KOPT-K1 (cell line): ENCODE results near the gene PAGE2B.
"Not testable (repeated sequence)": the region's sequence is repeated elsewhere in the genome, so short reads cannot be mapped to it uniquely, and the experiment has no call there.

ENCODE experiments used
- H3K27ac ChIP-seq: fragments of 200-600 bp; sonication (generic); 2 replicates; pipeline ENCODE4 v1.5.1; 2016; ENCODE audit warnings: antibody characterized with exemption, mild to moderate bottlenecking, low read depth, low read length; ENCODE audit not compliant: poor library complexity, severe bottlenecking
- H3K36me3 ChIP-seq: fragments of 200-600 bp; sonication (generic); 2 replicates; pipeline ENCODE4 v1.5.1; 2017; ENCODE audit warnings: antibody characterized with exemption, mild to moderate bottlenecking, low read length, moderate library complexity; ENCODE audit not compliant: insufficient read depth
- H3K9me3 ChIP-seq: fragments of 200-600 bp; sonication (generic); 2 replicates; pipeline ENCODE4 v1.5.1; 2017; ENCODE audit warnings: antibody characterized with exemption, low read length, mild to moderate bottlenecking; ENCODE audit not compliant: insufficient read depth, poor library complexity, severe bottlenecking

Gene PAGE2B

GRCh38 chrX:55074851-55075467 lies at the start of gene PAGE2B:
TSS of gene PAGE2B (plus strand) at chrX:55075030. CDS start at chrX:55076042, 1,012 bp downstream.
- H3K9me3 ChIP-seq = no peaks in the 10 kb centered on the region
- no peak within 1 kb of the TSS for H3K27ac ChIP-seq
- no peaks in the 10 kb centered on the region for H3K36me3 ChIP-seq

- no peak overlapping the region for H3K27ac ChIP-seq
- no peaks in the 10 kb centered on the region for H3K9me3 ChIP-seq
- H3K36me3 ChIP-seq = no peaks in the 10 kb centered on the region
Observed at GRCh38 chrX:55026143-55026542, 48.7 kb upstream of the PAGE2B start.

- H3K9me3 ChIP-seq = no peaks in the 10 kb centered on the region
- H3K36me3 ChIP-seq = no peaks in the 10 kb centered on the region
- H3K27ac ChIP-seq = no peak overlapping the region
Observed at GRCh38 chrX:55026840-55027239, 48.0 kb upstream of the PAGE2B start.

- no peaks in the 10 kb centered on the region for H3K36me3 ChIP-seq
- H3K9me3 ChIP-seq = no peaks in the 10 kb centered on the region
- no peak overlapping the region for H3K27ac ChIP-seq
Observed at GRCh38 chrX:55028040-55028439, 46.8 kb upstream of the PAGE2B start.

GRCh38 chrX:55028611-55029010 lies 46.2 kb upstream of the PAGE2B start:
- H3K36me3 ChIP-seq = no peaks in the 10 kb centered on the region
- no peak overlapping the region for H3K27ac ChIP-seq
- no peaks in the 10 kb centered on the region for H3K9me3 ChIP-seq

- H3K27ac ChIP-seq = no peak overlapping the region
- H3K9me3 ChIP-seq = no peaks in the 10 kb centered on the region
- no peaks in the 10 kb centered on the region for H3K36me3 ChIP-seq
Observed at GRCh38 chrX:55029291-55029690, 45.5 kb upstream of the PAGE2B start.

- H3K36me3 ChIP-seq = no peaks in the 10 kb centered on the region
- H3K9me3 ChIP-seq = no peaks in the 10 kb centered on the region
- no peak within 1 kb of the TSS for H3K27ac ChIP-seq
Observed at GRCh38 chrX:55030271-55031205, 44.3 kb upstream of the PAGE2B start, which contains the start of gene ALAS2. TSS of gene ALAS2 (minus strand) at chrX:55030977. CDS start at chrX:55026000, 4,977 bp downstream.

GRCh38 chrX:55033429-55033828 lies 41.4 kb upstream of the PAGE2B start:
- Histone ChIP-seq H3K9me3 (no peaks in the 10 kb centered on the region), H3K36me3 (no peaks in the 10 kb centered on the region), H3K27ac (no peak overlapping the region)

GRCh38 chrX:55039471-55039870 lies 35.4 kb upstream of the PAGE2B start:
- no peaks in the 10 kb centered on the region for H3K36me3 ChIP-seq
- H3K27ac ChIP-seq = no peak overlapping the region
- H3K9me3 ChIP-seq = no peaks in the 10 kb centered on the region

GRCh38 chrX:55041514-55041913 lies 33.3 kb upstream of the PAGE2B start:
- no peaks in the 10 kb centered on the region for H3K9me3 ChIP-seq
- no peaks in the 10 kb centered on the region for H3K36me3 ChIP-seq
- H3K27ac ChIP-seq = no peak overlapping the region

- not testable (repeated sequence) for H3K27ac ChIP-seq, H3K9me3 ChIP-seq, H3K36me3 ChIP-seq
Observed at GRCh38 chrX:55050599-55050998, 24.2 kb upstream of the PAGE2B start.

GRCh38 chrX:55056820-55057674 lies 17.8 kb upstream of the PAGE2B start:
- Histone ChIP-seq H3K9me3 (no peaks in the 10 kb centered on the region), H3K36me3 (no peaks in the 10 kb centered on the region), H3K27ac (no peak overlapping the region)

- Histone ChIP-seq H3K27ac (no peak overlapping the region), H3K36me3 (no peaks in the 10 kb centered on the region), H3K9me3 (no peaks in the 10 kb centered on the region)
Observed at GRCh38 chrX:55057675-55058249, 17.1 kb upstream of the PAGE2B start.

- H3K9me3 ChIP-seq, H3K36me3 ChIP-seq, H3K27ac ChIP-seq: not testable (repeated sequence)
Observed at GRCh38 chrX:55067180-55067579, 7.7 kb upstream of the PAGE2B start.

GRCh38 chrX:55072286-55072685 lies 2.5 kb upstream of the PAGE2B start:
- Histone ChIP-seq H3K27ac (no peak overlapping the region), H3K36me3 (no peaks in the 10 kb centered on the region), H3K9me3 (no peaks in the 10 kb centered on the region)
